ENCODE data around the gene CTDSP2.

Gene CTDSP2

GRCh38 chr12:57846285-57846576 lies 298 bp downstream of the CTDSP2 start:
- DNase-seq (ENCODE audit: low read depth): no peak
- H3K4me3 ChIP-seq (ENCODE audit: control insufficient read depth, low read depth, low read length): peak overlapping the region; percentile 93
- TF ChIP-seq CTCF (IDR thresholded peaks at IDR 0.05; ENCODE audit: control insufficient read depth, insufficient read depth, low read depth, low read length, missing control alignments): no peak

- H3K4me3 ChIP-seq (ENCODE audit: control insufficient read depth, low read depth, low read length): peak overlapping the region; percentile 93
- no peak for DNase-seq (ENCODE audit: low read depth)
- TF ChIP-seq CTCF (IDR thresholded peaks at IDR 0.05; ENCODE audit: control insufficient read depth, insufficient read depth, low read depth, low read length, missing control alignments): no peak
Measured at GRCh38 chr12:57845478-57846284, 848 bp downstream of the CTDSP2 start.

GRCh38 chr12:57844709-57845477 lies 1.6 kb downstream of the CTDSP2 start:
- TF ChIP-seq CTCF (IDR thresholded peaks at IDR 0.05; ENCODE audit: control insufficient read depth, insufficient read depth, low read depth, low read length, missing control alignments): no peak
- peak overlapping the region; percentile 93 for H3K4me3 ChIP-seq (ENCODE audit: control insufficient read depth, low read depth, low read length)
- DNase-seq (ENCODE audit: low read depth): no peak

GRCh38 chr12:57842342-57843294 lies 3.9 kb downstream of the CTDSP2 start:
- H3K4me3 ChIP-seq (ENCODE audit: control insufficient read depth, low read depth, low read length): peak overlapping the region; percentile 23
- no peak for TF ChIP-seq CTCF (IDR thresholded peaks at IDR 0.05; ENCODE audit: control insufficient read depth, insufficient read depth, low read depth, low read length, missing control alignments)

GRCh38 chr12:57841445-57841844 lies 5.1 kb downstream of the CTDSP2 start:
- DNase-seq (ENCODE audit: low read depth): no peak
- no peak for TF ChIP-seq CTCF (IDR thresholded peaks at IDR 0.05; ENCODE audit: control insufficient read depth, insufficient read depth, low read depth, low read length, missing control alignments)
- H3K4me3 ChIP-seq (ENCODE audit: control insufficient read depth, low read depth, low read length): no peak overlapping the region

More at GRCh38 chr12:57842342-57843294, 3.9 kb downstream of the CTDSP2 start:
- DNase-seq (ENCODE audit: low read depth): no peak

GRCh38 chr12:57840726-57841125 lies 5.8 kb downstream of the CTDSP2 start:
- no peak overlapping the region for H3K4me3 ChIP-seq (ENCODE audit: control insufficient read depth, low read depth, low read length)
- no peak for DNase-seq (ENCODE audit: low read depth)
- TF ChIP-seq CTCF (IDR thresholded peaks at IDR 0.05; ENCODE audit: control insufficient read depth, insufficient read depth, low read depth, low read length, missing control alignments): no peak

Measured in AG09309 (cell line).